ENCODE data around the gene NDE1.

- TF ChIP-seq EZH2 (IDR thresholded peaks at IDR 0.05; ENCODE audit: low read depth, low read length, severe bottlenecking) (no peak), ATF2 (IDR thresholded peaks at IDR 0.05; ENCODE audit: low read length) (no peak), CTCF (IDR thresholded peaks at IDR 0.05; ENCODE audit: control extremely low read depth in 1 of 3, insufficient read depth in 1 of 3, low read depth in 1 of 3, low read length in 3 of 3) (no peak)
These were observed 93.6 kb downstream of the NDE1 start for GRCh38 chr16:15743657-15744056.

Measured in H1 (cell line).